Measurements from ENCODE around the gene NFAM1. TPM values are rescaled to one million over a fixed set of nuclear protein-coding genes. Genes with fewer than 3 reads are reported as not detected.
A peak's percentile ranks its signal among the peaks of the same experiment; 100 is the strongest.

Gene NFAM1
- polyA plus RNA-seq, 1 of the 3 experiments (the other 2 are of a cell fraction) = 0.02 TPM

GRCh38 chr22:42364604-42365110 lies 67.5 kb downstream of the NFAM1 start:
- ChIA-PET CTCF (interaction anchor here (0.7 to 1.2 kb wide), 5 partner anchors 20 to 80 kb away, joined by 3 to 5 read pairs (median 3); no protein-coding TSS in a partner anchor), POLR2A (interaction anchor here (0.6 to 1.5 kb wide), 2 partner anchors 12 to 74 kb away, joined by 3 to 4 read pairs; no protein-coding TSS in a partner anchor)
- no peaks in the 10 kb centered on the region for H3K79me2 ChIP-seq (ENCODE audit: insufficient read depth)

GRCh38 chr22:42363892-42364291 lies 68.3 kb downstream of the NFAM1 start:
- TF ChIP-seq SMC3 (IDR thresholded peaks at IDR 0.05; ENCODE audit: low read depth, low read length) = no peak
- no peak for TF ChIP-seq NRF1 (IDR thresholded peaks at IDR 0.05; ENCODE audit: low read depth, low read length)
- no peak for TF ChIP-seq USF2 (IDR thresholded peaks at IDR 0.05; ENCODE audit: borderline replicate concordance, low read depth, low read length)
- no peak for TF ChIP-seq MXI1 (IDR thresholded peaks at IDR 0.05; ENCODE audit: low read depth, low read length)
- no peak for TF ChIP-seq PBX3 (IDR thresholded peaks at IDR 0.05)
- no peak for TF ChIP-seq CHD2 (IDR thresholded peaks at IDR 0.05; ENCODE audit: low read length, partially characterized antibody)
- no peak for TF ChIP-seq ZBTB33 (IDR thresholded peaks at IDR 0.05; ENCODE audit: borderline replicate concordance, low read depth)
- no peak for TF ChIP-seq MEF2A (IDR thresholded peaks at IDR 0.05; ENCODE audit: borderline replicate concordance, low read depth)
- no peak for TF ChIP-seq FOXM1 (IDR thresholded peaks at IDR 0.05; ENCODE audit: low read depth)
- no peak for TF ChIP-seq FOSL2 (IDR thresholded peaks at IDR 0.05; ENCODE audit: borderline replicate concordance, low read depth)
- no peak for TF ChIP-seq RXRA (IDR thresholded peaks at IDR 0.05; ENCODE audit: borderline replicate concordance, low read depth)
- TF ChIP-seq SIN3A (IDR thresholded peaks at IDR 0.05; ENCODE audit: borderline replicate concordance, low read depth, low read length) = no peak
- H3K4me1 ChIP-seq (ENCODE audit: control insufficient read depth in 1 of 2, insufficient read depth in 2 of 2, low read depth in 1 of 2, low read length in 1 of 2) = peaks cover 0 to 39% of the 10 kb centered on the region in 2 experiments; a peak in 2 of 4 replicates
- no peak overlapping the region for H2AFZ ChIP-seq (ENCODE audit: low read depth)
- WGBS (ENCODE audit: low lambda C conversion rate) = 95% methylated on average over 2 of the region's 6 CpGs
- H3F3A ChIP-seq (replicated peaks; ENCODE audit: insufficient read depth) = no peaks in the 10 kb centered on the region
- no peaks in the 10 kb centered on the region for H3K9me3 ChIP-seq
- no peak overlapping the region for H3K4me3 ChIP-seq (ENCODE audit: low read depth in 2 of 2, low read length in 1 of 2)
- POLR2A ChIA-PET = interaction anchor here (0.6 to 1.5 kb wide), 2 partner anchors 13 to 75 kb away, joined by 3 to 4 read pairs; no protein-coding TSS in a partner anchor
- H3K27me3 ChIP-seq (ENCODE audit: insufficient read depth) = no peaks in the 10 kb centered on the region
- no peak for DNase-seq
- H3K36me3 ChIP-seq (replicated peaks in 1 of 2; ENCODE audit: control insufficient read depth in 1 of 2, insufficient read depth in 2 of 2, low read length in 1 of 2) = no peaks in the 10 kb centered on the region
- H3K4me2 ChIP-seq = no peak overlapping the region
- H3K79me2 ChIP-seq (ENCODE audit: insufficient read depth) = no peaks in the 10 kb centered on the region
- H4K20me1 ChIP-seq (ENCODE audit: insufficient read depth) = no peaks in the 10 kb centered on the region
- CTCF ChIA-PET = interaction anchor here (0.7 to 1.1 kb wide), 4 partner anchors 20 to 81 kb away, joined by 3 to 5 read pairs (median 4); no protein-coding TSS in a partner anchor
- peak overlapping the region in 1 of 2 experiments; percentile 86; a peak in 1 of 4 replicates for H3K27ac ChIP-seq (ENCODE audit: low read depth in 2 of 2, low read length in 1 of 2)
- H3K9me2 ChIP-seq = no peaks in the 10 kb centered on the region
- H3K9ac ChIP-seq = no peak overlapping the region

More at GRCh38 chr22:42364604-42365110, 67.5 kb downstream of the NFAM1 start:
- no peak overlapping the region for H3K4me2 ChIP-seq
- H3K4me1 ChIP-seq (ENCODE audit: control insufficient read depth in 1 of 2, insufficient read depth in 2 of 2, low read depth in 1 of 2, low read length in 1 of 2) = peaks cover 0 to 42% of the 10 kb centered on the region in 2 experiments; a peak in 2 of 4 replicates
- WGBS (ENCODE audit: low lambda C conversion rate) = 39% methylated on average over 13 of the region's 13 CpGs
- peak; percentile 47 for DNase-seq
- H3K9me3 ChIP-seq = no peaks in the 10 kb centered on the region
- H4K20me1 ChIP-seq (ENCODE audit: insufficient read depth) = no peaks in the 10 kb centered on the region
- H3K36me3 ChIP-seq (replicated peaks in 1 of 2; ENCODE audit: control insufficient read depth in 1 of 2, insufficient read depth in 2 of 2, low read length in 1 of 2) = no peaks in the 10 kb centered on the region
- H3K27ac ChIP-seq (ENCODE audit: low read depth in 2 of 2, low read length in 1 of 2) = peak overlapping the region in 1 of 2 experiments; percentile 86; a peak in 2 of 4 replicates
- H3K9me2 ChIP-seq = no peaks in the 10 kb centered on the region
- H3K9ac ChIP-seq = no peak overlapping the region
- no peak overlapping the region for H3K4me3 ChIP-seq (ENCODE audit: low read depth in 2 of 2, low read length in 1 of 2)
- no peaks in the 10 kb centered on the region for H3K27me3 ChIP-seq (ENCODE audit: insufficient read depth)
- H3F3A ChIP-seq (replicated peaks; ENCODE audit: insufficient read depth) = no peaks in the 10 kb centered on the region
- no peak overlapping the region for H2AFZ ChIP-seq (ENCODE audit: low read depth)
- TF ChIP-seq MXI1 (IDR thresholded peaks at IDR 0.05; ENCODE audit: low read depth, low read length) (no peak), MEF2A (IDR thresholded peaks at IDR 0.05; ENCODE audit: borderline replicate concordance, low read depth) (no peak), RAD21 (IDR thresholded peaks at IDR 0.05; ENCODE audit: low read length) (no peak)

All from SK-N-SH (cell line).